Vagina (tissue), 2 donors: ENCODE data around the gene TMEM131L. TPM values are rescaled to one million over a fixed set of nuclear protein-coding genes. Genes with fewer than 3 reads are reported as not detected.
"Not testable (repeated sequence)": the region's sequence is repeated elsewhere in the genome, so short reads cannot be mapped to it uniquely, and the experiment has no call there.

Experiments
- DNase-seq, 2 donors: peaks; one replicate each; pipeline ENCODE4 v3.0.0-alpha.2; 2017; ENCODE audit errors: extremely low spot score in 2 of 2
- H3K27ac ChIP-seq: fragments of 200-600 bp; sonication (generic); one replicate; pipeline ENCODE4 v1.5.1; 2019
- H3K27me3 ChIP-seq: fragments of 200-600 bp; sonication (generic); one replicate; pipeline ENCODE4 v1.5.1; 2019
- H3K36me3 ChIP-seq, 2 donors: fragments of 200-600 bp; sonication (generic); one replicate each; pipeline ENCODE4 v1.5.1; 2017 to 2019
- H3K4me1 ChIP-seq: fragments of 200-600 bp; sonication (generic); one replicate; pipeline ENCODE4 v1.5.1; 2019
- H3K4me3 ChIP-seq, 2 donors: fragments of 200-600 bp; sonication (generic); 1 replicate in 1 of 2; 2 replicates in 1 of 2; pipeline ENCODE4 v1.5.1; 2016 to 2019
- H3K9me3 ChIP-seq: fragments of 200-600 bp; sonication (generic); one replicate; pipeline ENCODE4 v1.5.1; 2019
- CTCF ChIP-seq, 3 experiments: fragments of 450-650 bp in 2 of 3; fragments of 200-600 bp in 1 of 3; sonication (generic) in 1 of 3; IDR thresholded peaks; one replicate each; pipeline ENCODE4 v1.5.1; 2017 to 2019; ENCODE audit warnings: antibody characterized with exemption in 3 of 3, mild to moderate bottlenecking in 2 of 3, moderate library complexity in 2 of 3
- POLR2A ChIP-seq, 2 donors: fragments of 450-650 bp; IDR thresholded peaks; one replicate each; pipeline ENCODE4 v1.6.1; 2017; ENCODE audit warnings: antibody characterized with exemption in 2 of 2, mild to moderate bottlenecking in 2 of 2, moderate library complexity in 2 of 2
- POLR2AphosphoS5 ChIP-seq, 2 donors: sonication (generic); formaldehyde crosslinking; IDR thresholded peaks; one replicate each; pipeline ENCODE4 v1.9.0; 2017; ENCODE audit warnings: antibody characterized with exemption in 2 of 2, mild to moderate bottlenecking in 2 of 2, low read depth in 1 of 2; ENCODE audit not compliant: insufficient read depth in 1 of 2
- intact Hi-C: fragments of 100-400 bp; cut with DNase I; formaldehyde crosslinking; loops from one replicate; pipeline ENCODE4 v1.15.1; 2023
- total RNA-seq: library from RNA; depleted of rRNA; stranded (reverse); fragments of >200 nt; gene quantifications from one replicate; pipeline ENCODE4 v1.2.3, GENCODE V29; 2016

Gene TMEM131L
- total RNA-seq, 1 donor from 2014 or later: 17.7 TPM

- TF ChIP-seq POLR2AphosphoS5 (IDR thresholded peaks at IDR 0.05; ENCODE audit: insufficient read depth in 1 of 2, low read depth in 1 of 2) (peak in 1 of 2 donors; percentile 50), POLR2A (IDR thresholded peaks at IDR 0.05) (no peak), CTCF (IDR thresholded peaks at IDR 0.05) (no peak)
- Histone ChIP-seq H3K4me3 (no peak overlapping the region), H3K27me3 (no peaks in the 10 kb centered on the region), H3K9me3 (no peaks in the 10 kb centered on the region), H3K27ac (no peak overlapping the region), H3K36me3 (no peaks in the 10 kb centered on the region), H3K4me1 (peaks cover 22% of the 10 kb centered on the region)
- DNase-seq: no peak
- intact Hi-C loops: no loop called here
Measured at GRCh38 chr4:153507310-153508073, 41.3 kb downstream of the TMEM131L start.

- DNase-seq, intact Hi-C loops, H3K36me3 ChIP-seq, H3K27ac ChIP-seq, H3K9me3 ChIP-seq, H3K4me3 ChIP-seq, H3K27me3 ChIP-seq: not testable (repeated sequence)
- peaks cover 36% of the 10 kb centered on the region for H3K4me1 ChIP-seq
Measured at GRCh38 chr4:153509212-153509611, 43.1 kb downstream of the TMEM131L start.

GRCh38 chr4:153509724-153510123 lies 43.6 kb downstream of the TMEM131L start:
- intact Hi-C loops: no loop called here
- Histone ChIP-seq H3K36me3 (no peaks in the 10 kb centered on the region), H3K4me1 (peaks cover 41% of the 10 kb centered on the region), H3K27ac (no peak overlapping the region), H3K9me3 (no peaks in the 10 kb centered on the region), H3K4me3 (no peak overlapping the region), H3K27me3 (no peaks in the 10 kb centered on the region)
- no peak for DNase-seq
- TF ChIP-seq POLR2AphosphoS5 (IDR thresholded peaks at IDR 0.05; ENCODE audit: insufficient read depth in 1 of 2, low read depth in 1 of 2) (no peak), POLR2A (IDR thresholded peaks at IDR 0.05) (no peak), CTCF (IDR thresholded peaks at IDR 0.05) (no peak)

GRCh38 chr4:153510252-153511001 lies 44.3 kb downstream of the TMEM131L start:
- no peaks in the 10 kb centered on the region for H3K27me3 ChIP-seq
- H3K4me3 ChIP-seq: no peak overlapping the region
- TF ChIP-seq POLR2AphosphoS5 (IDR thresholded peaks at IDR 0.05; ENCODE audit: insufficient read depth in 1 of 2, low read depth in 1 of 2) (no peak), CTCF (IDR thresholded peaks at IDR 0.05) (no peak), POLR2A (IDR thresholded peaks at IDR 0.05) (no peak)
- no peaks in the 10 kb centered on the region for H3K36me3 ChIP-seq
- no peaks in the 10 kb centered on the region for H3K9me3 ChIP-seq
- no peak overlapping the region for H3K27ac ChIP-seq
- intact Hi-C loops: no loop called here
- H3K4me1 ChIP-seq: peaks cover 43% of the 10 kb centered on the region
- no peak for DNase-seq

GRCh38 chr4:153511104-153511503 lies 44.9 kb downstream of the TMEM131L start:
- Histone ChIP-seq H3K27ac (no peak overlapping the region), H3K4me1 (peaks cover 43% of the 10 kb centered on the region), H3K36me3 (no peaks in the 10 kb centered on the region), H3K27me3 (no peaks in the 10 kb centered on the region), H3K4me3 (no peak overlapping the region), H3K9me3 (no peaks in the 10 kb centered on the region)
- intact Hi-C loops: no loop called here
- TF ChIP-seq POLR2AphosphoS5 (IDR thresholded peaks at IDR 0.05; ENCODE audit: insufficient read depth in 1 of 2, low read depth in 1 of 2) (no peak), POLR2A (IDR thresholded peaks at IDR 0.05) (no peak), CTCF (IDR thresholded peaks at IDR 0.05) (no peak)
- DNase-seq: no peak
